A549 (cell line): ENCODE data around the gene CKLF. TPM values are rescaled to one million over a fixed set of nuclear protein-coding genes. Genes with fewer than 3 reads are reported as not detected.

Experiments
- ATAC-seq, 2 experiments: fragments of 200-7000 bp in 1 of 2; fragments of >200 bp in 1 of 2; cut with Nextera tagmentation in 1 of 2; cut with Tn5 transposase in 1 of 2; 3 replicates each; pipeline versions ENCODE4 v1.8.0 to v1.9.1; 2018 to 2020; ENCODE audit warnings: mild to moderate bottlenecking in 1 of 2, moderate library complexity in 1 of 2
- CTCF ChIA-PET: fragments of 300-600 bp; sonication (Branson Sonifier 250); formaldehyde crosslinking; extraction: SDS; loops from one replicate; lab custom pipeline; 2021; ENCODE audit warnings: antibody characterized with exemption, inconsistent platforms; lab: Yijun Ruan, JAX
- POLR2A ChIA-PET: fragments of 350-600 bp; formaldehyde crosslinking; extraction: SDS; loops from one replicate; lab custom pipeline; 2021; ENCODE audit warnings: antibody characterized with exemption, inconsistent platforms; lab: Yijun Ruan, JAX
- DNase-seq, 2 experiments: peaks; one replicate each; pipeline versions ENCODE4 v3.0.0 to v3.0.0-alpha.2; 2011 to 2016; ENCODE audit warnings: low read depth in 1 of 2, low spot score in 1 of 2
- FAIRE-seq: peaks from 2 replicates; lab custom pipeline; 2011; peaks lifted over from hg19 to GRCh38; lab: Jason Lieb, UNC
- H3K27ac ChIP-seq, 2 experiments: fragments of >200 bp; sonication (Bioruptor Twin); formaldehyde crosslinking; 3 replicates each; pipeline ENCODE4 v1.5.1; 2016 to 2017
- H3K4me1 ChIP-seq: fragments of >200 bp; sonication (Bioruptor Twin); formaldehyde crosslinking; 3 replicates; pipeline ENCODE4 v1.6.1; 2016
- H3K4me2 ChIP-seq: fragments of >200 bp; sonication (Bioruptor Twin); formaldehyde crosslinking; 3 replicates; pipeline ENCODE4 v1.6.1; 2016
- H3K4me3 ChIP-seq: fragments of >200 bp; sonication (Bioruptor Twin); formaldehyde crosslinking; 3 replicates; pipeline ENCODE4 v1.5.1; 2016
- H3K9me3 ChIP-seq: fragments of >200 bp; sonication (Bioruptor Twin); formaldehyde crosslinking; 3 replicates; pipeline ENCODE4 v1.6.1; 2016
- CTCF ChIP-seq: fragments of >200 bp; sonication (Bioruptor Twin); formaldehyde crosslinking; IDR thresholded peaks from 3 replicates; pipeline ENCODE4 v1.5.1; 2016
- EHF ChIP-seq: fragments of 250-450 bp; sonication (Bioruptor Pico); IDR thresholded peaks from 2 replicates; pipeline ENCODE4 v1.5.0; 2020; ENCODE audit warnings: mild to moderate bottlenecking
- JUN ChIP-seq, 2 experiments: fragments of >200 bp; sonication (Bioruptor Twin); formaldehyde crosslinking; IDR thresholded peaks; 2 replicates in 1 of 2; 3 replicates in 1 of 2; pipeline ENCODE4 v1.6.1; 2016 to 2017
- JUNB ChIP-seq: fragments of >200 bp; sonication (Bioruptor Twin); formaldehyde crosslinking; IDR thresholded peaks from 2 replicates; pipeline ENCODE4 v1.6.1; 2016
- KDM1A ChIP-seq: fragments of 200-600 bp; sonication (generic); IDR thresholded peaks from 2 replicates; pipeline ENCODE4 v1.6.1; 2016; ENCODE audit warnings: low read depth, mild to moderate bottlenecking
- KDM5A ChIP-seq: fragments of 200-600 bp; sonication (generic); IDR thresholded peaks from 2 replicates; pipeline ENCODE4 v1.6.1; 2016; ENCODE audit warnings: antibody characterized with exemption, mild to moderate bottlenecking
- MYC ChIP-seq: IDR thresholded peaks from 2 replicates; pipeline ENCODE4 v1.6.1; 2012; ENCODE audit warnings: mild to moderate bottlenecking, inconsistent platforms, low read length, improper control_type of control experiment, borderline replicate concordance
- NR3C1 ChIP-seq: fragments of >200 bp; sonication (Bioruptor Twin); formaldehyde crosslinking; IDR thresholded peaks from 3 replicates; pipeline ENCODE4 v1.6.1; 2017
- POLR2A ChIP-seq: IDR thresholded peaks from 2 replicates; pipeline ENCODE4 v1.6.1; 2012; ENCODE audit warnings: mild to moderate bottlenecking, low read length
- POLR2AphosphoS2 ChIP-seq: conservative IDR thresholded peaks from 2 replicates; pipeline ENCODE4 v1.6.1; 2012; ENCODE audit warnings: low read length, improper control_type of control experiment, inconsistent platforms
- RAD21 ChIP-seq, 2 experiments: fragments of >200 bp in 1 of 2; sonication (Bioruptor Twin) in 1 of 2; formaldehyde crosslinking in 1 of 2; IDR thresholded peaks in 1 of 2; conservative IDR thresholded peaks in 1 of 2; 2 replicates in 1 of 2; 3 replicates in 1 of 2; pipeline ENCODE4 v1.6.1; 2012 to 2018; ENCODE audit warnings: inconsistent platforms in 1 of 2
- SMC3 ChIP-seq: fragments of >200 bp; sonication (Bioruptor Twin); formaldehyde crosslinking; IDR thresholded peaks from 3 replicates; pipeline ENCODE4 v1.6.1; 2018; ENCODE audit warnings: inconsistent platforms
- ZFP36 ChIP-seq: fragments of 450-650 bp; IDR thresholded peaks from 2 replicates; pipeline ENCODE4 v1.6.1; 2014; ENCODE audit warnings: borderline replicate concordance; ENCODE audit not compliant: partially characterized antibody
- ZNF302 ChIP-seq: fragments of 250-450 bp; sonication (Bioruptor Pico); IDR thresholded peaks from 2 replicates; pipeline ENCODE4 v1.9.0; 2021; ENCODE audit warnings: inconsistent platforms, mild to moderate bottlenecking, moderate library complexity
- ZSCAN20 ChIP-seq: fragments of 250-450 bp; sonication (Bioruptor Pico); IDR thresholded peaks from 2 replicates; pipeline ENCODE4 v1.8.0; 2022; ENCODE audit warnings: mild to moderate bottlenecking, moderate library complexity
- WGBS: methylation state at CpG from one replicate; pipeline ENCODE4 v1.1.6; 2017; ENCODE audit errors: missing lambda C conversion rate; 5-methylcytosine and 5-hydroxymethylcytosine counted together
- polyA plus RNA-seq, 4 experiments: library from polyadenylated mRNA; depleted of rRNA in 3 of 4; stranded (reverse); fragments of >200 nt; fragmentation: RNase III in 1 of 4; extraction: RNeasy Plus Mini Kit Qiagen cat#74134 plus additional on column Dnase treatment in 1 of 4; gene quantifications; 2 replicates in 3 of 4; 3 replicates in 1 of 4; pipeline ENCODE4 v1.2.3, GENCODE V29; 2011 to 2017

Gene CKLF
- polyA plus RNA-seq, 2 of the 4 experiments (the other 2 are of a cell fraction): 85.1 to 87.0 TPM

- FAIRE-seq (no peak), DNase-seq (peak; percentile 67 to 70), ATAC-seq (peak; percentile 66 to 74)
- peaks cover 32% of the 10 kb centered on the region for H3K4me1 ChIP-seq
- no peaks in the 10 kb centered on the region for H3K9me3 ChIP-seq
- TF ChIP-seq RAD21 (conservative IDR thresholded peaks at IDR 0.05 in 1 of 2, IDR thresholded peaks at IDR 0.05 in 1 of 2): peak; percentile 46 to 75
- no peak for TF ChIP-seq KDM5A
- TF ChIP-seq JUN (IDR thresholded peaks at IDR 0.05): peak; percentile 43 to 88; a peak in 4 of 5 replicates
- TF ChIP-seq ZSCAN20 (CRISPR knock-in tag): peak; percentile 71; the same call in 1 of the 2 replicates
- peak; percentile 78 for TF ChIP-seq SMC3
- no peak for TF ChIP-seq MYC
- TF ChIP-seq EHF (CRISPR knock-in tag): no peak
- TF ChIP-seq JUNB: no peak
- TF ChIP-seq POLR2A: peak; percentile 44
- TF ChIP-seq KDM1A: no peak
- peak; percentile 88 for TF ChIP-seq CTCF
- CTCF ChIA-PET: interaction anchor here (0.5 to 1.9 kb wide), 23 partner anchors 13 to 249 kb away, joined by 3 to 11 read pairs (median 3); partner anchors contain the start of gene CMTM2
- peak within 1 kb of the TSS; percentile 86 for H3K4me3 ChIP-seq
- WGBS: 1% methylated on average over 20 of the region's 96 CpGs
- H3K4me2 ChIP-seq: peak within 1 kb of the TSS; percentile 80
- POLR2A ChIA-PET: interaction anchor here (0.9 to 2.5 kb wide), 7 partner anchors 35 to 198 kb away, joined by 3 to 13 read pairs (median 6); partner anchors contain the start of gene CKLF
- peak within 1 kb of the TSS; percentile 99 for H3K27ac ChIP-seq
These were observed 52.2 kb downstream of the CKLF start, which contains the start of gene CMTM3 for GRCh38 chr16:66604376-66605176. TSS of gene CMTM3 (plus strand) at chr16:66604704. CDS start at chr16:66604806, 102 bp downstream.

DNA sequence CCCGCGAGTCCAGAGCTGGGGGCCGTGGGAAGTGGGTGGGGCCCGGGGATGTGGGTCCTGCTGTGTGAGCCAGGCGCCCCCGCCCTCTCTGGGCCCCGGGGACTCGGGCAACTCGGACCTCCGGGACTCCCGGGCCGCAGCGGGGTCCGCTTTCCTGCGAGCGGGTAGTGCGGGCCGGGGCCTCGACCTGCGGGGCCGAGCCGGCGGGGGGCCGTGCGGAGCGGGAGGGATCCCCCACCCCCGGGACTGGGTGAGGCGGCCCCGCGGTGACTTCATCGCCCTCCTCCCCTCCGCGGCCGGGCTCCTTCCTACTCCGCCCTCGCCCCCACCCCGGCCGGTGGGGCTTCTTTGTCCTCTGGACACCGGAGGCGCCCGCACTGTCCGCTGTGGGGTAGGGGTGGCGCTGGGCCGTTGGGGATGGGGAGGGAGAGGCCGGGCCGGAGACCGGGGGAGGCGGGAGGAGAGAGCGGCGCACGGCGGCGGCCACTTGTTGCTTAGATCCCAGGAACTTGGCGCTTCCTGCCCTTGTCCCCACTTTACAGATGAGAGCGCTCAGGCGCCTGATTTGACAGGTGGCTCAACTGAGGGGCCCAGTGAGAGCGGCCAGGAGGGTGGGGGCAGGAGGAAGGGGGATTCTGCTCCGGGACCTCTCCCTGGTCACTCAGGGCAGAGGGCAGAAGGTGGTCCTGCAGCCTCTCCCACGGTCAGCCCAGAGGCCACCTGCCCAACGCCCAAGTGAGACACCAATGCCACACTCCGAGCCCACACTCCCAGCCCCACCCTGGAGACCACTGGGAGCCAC lies 53.0 kb downstream of the CKLF start:
- CTCF ChIA-PET: interaction anchor here (0.5 to 6.0 kb wide), 17 partner anchors 12 to 268 kb away, joined by 3 to 42 read pairs (median 3); partner anchors contain the start of gene CMTM2
- Histone ChIP-seq H3K4me2 (peak overlapping the region; percentile 80), H3K9me3 (no peaks in the 10 kb centered on the region), H3K27ac (peak overlapping the region; percentile 99), H3K4me1 (peaks cover 32% of the 10 kb centered on the region), H3K4me3 (peak overlapping the region; percentile 86)
- peak; percentile 31 to 37 for ATAC-seq
- FAIRE-seq: no peak
- WGBS: 7% methylated on average over 7 of the region's 61 CpGs
- POLR2A ChIA-PET: interaction anchor here (2.5 kb wide), 1 partner anchor 53 kb away, joined by 13 read pairs; the partner anchor contains the start of gene CKLF
- TF ChIP-seq ZFP36 (no peak), ZNF302 (no peak), POLR2AphosphoS2 (no peak), NR3C1 (no peak), CTCF (no peak)
- peak; percentile 23 to 32 for DNase-seq
